Mammary epithelial cell (primary cell): ENCODE measurements around the gene BTBD9.

Source experiments
- CTCF ChIP-seq, 2 donors: IDR thresholded peaks in 1 of 2; conservative IDR thresholded peaks in 1 of 2; 2 replicates each; pipeline ENCODE4 v1.5.1; 2011 to 2012; ENCODE audit warnings: inconsistent platforms in 2 of 2, low read length in 2 of 2, mild to moderate bottlenecking in 2 of 2, control low read depth in 1 of 2, low read depth in 1 of 2; ENCODE audit not compliant: insufficient read depth in 1 of 2; ENCODE audit errors: extremely low read depth in 1 of 2
- EZH2 ChIP-seq: IDR thresholded peaks from 2 replicates; pipeline ENCODE4 v1.6.1; 2012; ENCODE audit warnings: low read length, inconsistent platforms, borderline replicate concordance

- no peak for TF ChIP-seq CTCF (conservative IDR thresholded peaks at IDR 0.05 in 1 of 2, IDR thresholded peaks at IDR 0.05 in 1 of 2; ENCODE audit: extremely low read depth in 1 of 2, insufficient read depth in 1 of 2, low read depth in 1 of 2, low read length in 2 of 2)
- no peak for TF ChIP-seq EZH2
Measured at GRCh38 chr6:38354037-38354381, 285.7 kb downstream of the BTBD9 start.
